ENCODE measurements around the gene NDRG3.
"Not testable (repeated sequence)": the region's sequence is repeated elsewhere in the genome, so short reads cannot be mapped to it uniquely, and the experiment has no call there.

NDRG3 gene

DNA sequence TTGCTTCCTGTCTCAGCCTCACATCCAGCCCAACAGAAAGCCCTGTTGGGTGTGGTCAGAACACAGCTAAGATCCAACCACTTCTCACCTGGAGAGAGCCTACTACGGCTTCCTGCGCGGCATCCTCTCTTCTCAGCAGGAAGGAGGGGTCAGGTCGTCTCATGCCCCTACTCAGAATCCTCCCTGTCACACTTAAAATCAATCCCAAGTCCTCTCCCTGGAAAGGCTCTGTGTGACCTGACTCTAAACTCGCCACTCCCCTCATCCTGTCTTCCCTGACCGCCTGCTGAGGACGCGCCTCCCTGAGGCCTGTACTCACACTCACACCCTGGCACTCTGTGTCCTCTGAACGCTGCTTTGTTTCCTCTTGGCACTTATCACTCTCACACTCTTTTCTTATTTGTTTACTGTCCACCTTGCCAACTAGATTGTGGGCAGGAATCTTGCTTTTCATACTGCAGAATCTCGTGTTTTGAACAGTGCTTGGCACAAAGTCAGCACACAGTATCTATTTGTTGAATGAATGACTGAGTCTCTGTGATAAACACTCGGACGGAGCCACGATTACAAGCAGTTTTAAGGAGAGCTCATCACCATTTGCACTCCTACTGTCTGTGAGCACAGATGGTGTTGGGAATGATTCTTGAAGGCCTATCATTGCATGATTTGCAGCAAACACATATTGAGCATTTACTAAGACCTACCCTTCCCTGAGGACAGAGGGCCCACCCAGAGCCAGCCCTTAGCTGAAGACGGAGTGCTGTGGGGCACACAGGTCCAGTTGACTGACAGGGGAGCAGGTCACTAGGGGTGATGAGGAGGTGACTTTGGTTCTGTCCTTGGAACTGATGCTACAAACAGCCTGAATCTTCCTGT is 121.6 kb downstream of the NDRG3 start:
- TF ChIP-seq YY1 (IDR thresholded peaks at IDR 0.05; ENCODE audit: insufficient read depth, insufficient read length) (no peak), SUZ12 (IDR thresholded peaks at IDR 0.05; ENCODE audit: extremely low read depth, insufficient read depth, insufficient read length) (no peak), ZNF274 (IDR thresholded peaks at IDR 0.05; ENCODE audit: low read depth, low read length) (no peak)
- Histone ChIP-seq H3K27me3 (ENCODE audit: insufficient read depth, insufficient read length) (no peaks in the 10 kb centered on the region), H3K9me3 (ENCODE audit: insufficient read depth, low read length) (no peaks in the 10 kb centered on the region), H3K4me1 (ENCODE audit: insufficient read depth, insufficient read length) (peaks cover 4% of the 10 kb centered on the region), H3K9ac (ENCODE audit: insufficient read length, low read depth) (no peak overlapping the region), H3K4me3 (ENCODE audit: insufficient read length, low read depth) (no peak overlapping the region), H3K36me3 (ENCODE audit: insufficient read depth, insufficient read length, low read length) (no peaks in the 10 kb centered on the region)
- DNase-seq (ENCODE audit: low read depth, low spot score), result no peak

DNA sequence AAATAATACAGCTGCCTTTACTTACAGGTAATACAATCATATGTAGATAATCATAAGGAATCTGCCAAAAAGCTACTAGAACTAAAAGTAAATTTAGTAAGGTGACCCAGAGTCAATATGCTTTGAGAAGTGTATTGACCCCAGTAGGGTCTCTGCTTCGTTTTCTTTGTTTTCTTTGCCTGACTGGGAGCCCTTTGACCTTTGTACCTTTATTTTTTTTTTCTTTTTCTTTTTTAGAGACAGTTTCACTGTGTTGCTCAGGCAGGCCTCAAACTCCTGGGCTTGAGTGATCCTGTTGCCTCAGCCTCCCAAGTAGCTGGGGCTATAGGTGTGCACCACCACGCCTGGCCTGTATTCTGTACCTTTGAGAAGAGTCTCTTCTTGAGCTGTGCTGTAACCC is 122.4 kb downstream of the NDRG3 start:
- Histone ChIP-seq H3K9me3 (ENCODE audit: insufficient read depth, low read length) (no peaks in the 10 kb centered on the region), H3K4me3 (ENCODE audit: insufficient read length, low read depth) (no peak overlapping the region), H3K36me3 (ENCODE audit: insufficient read depth, insufficient read length, low read length) (no peaks in the 10 kb centered on the region), H3K27me3 (ENCODE audit: insufficient read depth, insufficient read length) (no peaks in the 10 kb centered on the region), H3K9ac (ENCODE audit: insufficient read length, low read depth) (no peak overlapping the region), H3K4me1 (ENCODE audit: insufficient read depth, insufficient read length) (peaks cover 4% of the 10 kb centered on the region)
- TF ChIP-seq ZNF274 (IDR thresholded peaks at IDR 0.05; ENCODE audit: low read depth, low read length), result no peak
- no peak for TF ChIP-seq SUZ12 (IDR thresholded peaks at IDR 0.05; ENCODE audit: extremely low read depth, insufficient read depth, insufficient read length)
- no peak for TF ChIP-seq YY1 (IDR thresholded peaks at IDR 0.05; ENCODE audit: insufficient read depth, insufficient read length)
- DNase-seq (ENCODE audit: low read depth, low spot score), result no peak

DNA sequence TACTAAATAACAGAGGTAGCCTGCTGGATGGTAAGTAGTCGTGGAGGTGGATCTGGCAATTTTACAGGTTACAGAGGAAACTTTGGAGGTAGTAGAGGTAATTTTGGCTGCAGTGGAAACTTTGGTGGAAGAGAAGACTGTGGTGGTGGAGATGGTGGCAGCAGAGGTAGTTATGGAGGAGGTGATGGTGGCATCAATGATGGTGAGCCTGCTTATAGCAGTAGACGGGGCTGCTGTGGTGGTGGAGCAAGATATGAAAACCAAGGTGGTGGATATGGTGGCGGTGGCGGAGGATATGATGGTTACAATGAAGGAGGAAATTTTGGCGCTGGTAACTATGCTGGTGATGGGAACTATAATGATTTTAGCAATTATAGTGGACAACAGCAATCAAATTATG is 125.0 kb downstream of the NDRG3 start:
- Histone ChIP-seq H3K27me3 (ENCODE audit: insufficient read depth, insufficient read length) (no peaks in the 10 kb centered on the region), H3K4me1 (ENCODE audit: insufficient read depth, insufficient read length) (peaks cover 4% of the 10 kb centered on the region), H3K9me3 (ENCODE audit: insufficient read depth, low read length) (no peaks in the 10 kb centered on the region), H3K9ac (ENCODE audit: insufficient read length, low read depth) (no peak overlapping the region), H3K4me3 (ENCODE audit: insufficient read length, low read depth) (no peak overlapping the region), H3K36me3 (ENCODE audit: insufficient read depth, insufficient read length, low read length) (no peaks in the 10 kb centered on the region)
- no peak for TF ChIP-seq YY1 (IDR thresholded peaks at IDR 0.05; ENCODE audit: insufficient read depth, insufficient read length)
- TF ChIP-seq ZNF274 (IDR thresholded peaks at IDR 0.05; ENCODE audit: low read depth, low read length), result no peak
- no peak for TF ChIP-seq SUZ12 (IDR thresholded peaks at IDR 0.05; ENCODE audit: extremely low read depth, insufficient read depth, insufficient read length)
- no peak for DNase-seq (ENCODE audit: low read depth, low spot score)

DNA sequence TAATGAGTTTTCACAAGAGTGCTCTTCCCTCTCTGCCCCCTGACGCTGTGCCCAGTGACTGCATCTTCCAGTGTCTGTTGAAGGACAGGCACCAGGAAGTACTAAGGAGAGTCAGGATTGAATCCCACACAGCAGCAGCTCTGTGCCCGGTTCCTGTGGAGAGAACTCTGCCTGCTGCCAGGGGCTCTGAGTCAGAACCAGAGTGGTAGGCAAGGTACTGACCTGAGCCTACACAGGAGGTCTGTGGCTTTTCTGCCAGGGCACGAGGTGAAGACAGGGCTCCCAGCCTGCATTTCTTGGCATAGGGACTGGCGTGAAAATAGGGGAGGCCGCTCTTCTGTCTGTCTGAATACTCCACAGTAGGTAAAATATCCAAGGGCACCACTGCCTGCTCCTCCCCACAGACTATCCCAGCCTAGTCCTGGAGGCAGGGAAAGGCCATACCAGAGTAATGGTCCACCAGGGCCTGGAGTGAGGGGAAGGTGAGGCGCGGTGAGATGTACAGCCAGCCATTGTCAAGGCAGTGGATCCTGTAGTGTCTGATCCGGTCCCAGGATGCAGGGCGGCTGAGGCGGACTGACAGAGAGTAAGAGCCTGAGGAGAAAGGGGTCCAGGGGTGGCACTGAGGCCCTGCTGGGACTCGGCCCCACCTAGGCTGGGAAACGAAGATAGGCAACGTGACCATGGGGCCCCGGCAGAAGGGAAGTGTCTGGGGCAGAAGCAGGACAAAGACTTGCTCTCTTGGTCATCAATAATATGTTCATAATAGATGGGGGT is 130.9 kb downstream of the NDRG3 start:
- DNase-seq (ENCODE audit: low read depth, low spot score), result no peak
- no peak overlapping the region for H3K9ac ChIP-seq (ENCODE audit: insufficient read length, low read depth)
- H3K4me1 ChIP-seq (ENCODE audit: insufficient read depth, insufficient read length), result no peaks in the 10 kb centered on the region
- no peaks in the 10 kb centered on the region for H3K27me3 ChIP-seq (ENCODE audit: insufficient read depth, insufficient read length)
- TF ChIP-seq ZNF274 (IDR thresholded peaks at IDR 0.05; ENCODE audit: low read depth, low read length) (no peak), YY1 (IDR thresholded peaks at IDR 0.05; ENCODE audit: insufficient read depth, insufficient read length) (no peak), SUZ12 (IDR thresholded peaks at IDR 0.05; ENCODE audit: extremely low read depth, insufficient read depth, insufficient read length) (no peak)
- no peak overlapping the region for H3K4me3 ChIP-seq (ENCODE audit: insufficient read length, low read depth)
- peaks cover 58% of the 10 kb centered on the region for H3K36me3 ChIP-seq (ENCODE audit: insufficient read depth, insufficient read length, low read length)
- H3K9me3 ChIP-seq (ENCODE audit: insufficient read depth, low read length), result no peaks in the 10 kb centered on the region

DNA sequence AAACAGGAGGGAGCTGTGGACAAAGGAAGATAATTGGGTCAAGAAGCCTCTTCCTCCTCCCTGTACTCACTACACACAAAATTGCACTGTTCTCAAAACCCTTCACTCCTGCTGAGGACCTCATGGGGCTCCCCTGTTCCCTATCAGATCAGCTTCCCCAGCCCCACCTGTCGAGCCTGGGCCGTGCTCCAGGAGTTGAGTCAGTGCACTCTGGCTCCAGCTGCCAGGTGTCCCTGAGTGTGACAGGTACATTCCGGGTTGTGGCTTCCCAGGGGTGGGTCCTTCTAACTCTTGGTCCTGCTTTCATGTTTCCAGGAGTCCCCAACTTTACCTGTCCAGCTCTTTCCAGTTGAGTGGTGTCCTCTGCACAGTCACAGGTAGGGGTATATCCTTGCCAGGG is 131.9 kb downstream of the NDRG3 start:
- TF ChIP-seq YY1 (IDR thresholded peaks at IDR 0.05; ENCODE audit: insufficient read depth, insufficient read length) (no peak), ZNF274 (IDR thresholded peaks at IDR 0.05; ENCODE audit: low read depth, low read length) (no peak), SUZ12 (IDR thresholded peaks at IDR 0.05; ENCODE audit: extremely low read depth, insufficient read depth, insufficient read length) (no peak)
- Histone ChIP-seq H3K9me3 (ENCODE audit: insufficient read depth, low read length) (no peaks in the 10 kb centered on the region), H3K4me1 (ENCODE audit: insufficient read depth, insufficient read length) (no peaks in the 10 kb centered on the region), H3K36me3 (ENCODE audit: insufficient read depth, insufficient read length, low read length) (peaks cover 67% of the 10 kb centered on the region), H3K4me3 (ENCODE audit: insufficient read length, low read depth) (no peak overlapping the region), H3K9ac (ENCODE audit: insufficient read length, low read depth) (no peak overlapping the region), H3K27me3 (ENCODE audit: insufficient read depth, insufficient read length) (no peaks in the 10 kb centered on the region)
- DNase-seq (ENCODE audit: low read depth, low spot score), result no peak

DNA sequence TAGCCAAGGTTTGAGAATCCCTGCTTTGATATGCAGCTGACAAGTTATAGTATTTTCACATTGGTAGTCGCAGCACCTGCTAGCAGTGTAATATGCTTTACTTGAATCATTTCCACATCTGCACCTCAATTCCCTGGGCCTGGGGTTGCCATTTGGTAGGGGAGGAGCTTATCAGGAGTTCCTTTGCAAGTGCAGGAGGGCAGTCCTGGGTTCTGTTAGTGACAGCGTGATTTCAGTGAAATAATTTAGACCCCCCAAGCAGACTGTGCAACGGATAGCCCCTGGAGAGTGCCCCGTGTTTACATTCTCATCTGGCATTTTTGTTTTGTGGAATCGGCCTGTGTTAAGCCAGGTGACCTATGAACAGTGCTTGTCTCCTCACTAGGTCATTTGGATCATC is 134.3 kb downstream of the NDRG3 start:
- H3K9ac ChIP-seq (ENCODE audit: insufficient read length, low read depth), result no peak overlapping the region
- H3K9me3 ChIP-seq (ENCODE audit: insufficient read depth, low read length), result no peaks in the 10 kb centered on the region
- peaks cover 84% of the 10 kb centered on the region for H3K36me3 ChIP-seq (ENCODE audit: insufficient read depth, insufficient read length, low read length)
- H3K4me3 ChIP-seq (ENCODE audit: insufficient read length, low read depth), result no peak overlapping the region
- TF ChIP-seq ZNF274 (IDR thresholded peaks at IDR 0.05; ENCODE audit: low read depth, low read length) (no peak), SUZ12 (IDR thresholded peaks at IDR 0.05; ENCODE audit: extremely low read depth, insufficient read depth, insufficient read length) (no peak), YY1 (IDR thresholded peaks at IDR 0.05; ENCODE audit: insufficient read depth, insufficient read length) (no peak)
- no peak for DNase-seq (ENCODE audit: low read depth, low spot score)
- H3K4me1 ChIP-seq (ENCODE audit: insufficient read depth, insufficient read length), result peaks cover 3% of the 10 kb centered on the region
- H3K27me3 ChIP-seq (ENCODE audit: insufficient read depth, insufficient read length), result no peaks in the 10 kb centered on the region

DNA sequence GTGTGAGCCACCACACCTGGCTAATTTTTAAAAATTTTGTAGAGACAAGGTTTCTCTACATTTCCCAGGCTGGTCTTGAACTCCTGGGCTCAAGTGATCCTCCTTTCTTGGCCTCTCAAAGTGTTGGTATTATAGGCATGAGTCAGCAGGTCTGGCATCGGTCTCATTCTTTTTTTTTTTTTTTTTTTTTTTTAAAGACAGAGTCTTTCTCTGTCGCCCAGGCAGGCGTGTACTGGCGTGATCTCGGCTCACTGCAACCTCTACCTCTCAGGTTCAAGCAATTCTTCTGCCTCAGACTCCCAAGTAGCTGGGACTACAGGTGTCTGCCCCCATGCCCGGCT is 137.5 kb downstream of the NDRG3 start:
- H3K9ac ChIP-seq (ENCODE audit: insufficient read length, low read depth); H3K4me1 ChIP-seq (ENCODE audit: insufficient read depth, insufficient read length); H3K9me3 ChIP-seq (ENCODE audit: insufficient read depth, low read length); H3K4me3 ChIP-seq (ENCODE audit: insufficient read length, low read depth); H3K27me3 ChIP-seq (ENCODE audit: insufficient read depth, insufficient read length); DNase-seq (ENCODE audit: low read depth, low spot score): not testable (repeated sequence)
- H3K36me3 ChIP-seq (ENCODE audit: insufficient read depth, insufficient read length, low read length), result peaks cover 59% of the 10 kb centered on the region

Measured in NT2/D1 (cell line).